ENCODE data around the gene OR2M7.
"Not testable (repeated sequence)": the region's sequence is repeated elsewhere in the genome, so short reads cannot be mapped to it uniquely, and the experiment has no call there.

OR2M7 gene, protein sequence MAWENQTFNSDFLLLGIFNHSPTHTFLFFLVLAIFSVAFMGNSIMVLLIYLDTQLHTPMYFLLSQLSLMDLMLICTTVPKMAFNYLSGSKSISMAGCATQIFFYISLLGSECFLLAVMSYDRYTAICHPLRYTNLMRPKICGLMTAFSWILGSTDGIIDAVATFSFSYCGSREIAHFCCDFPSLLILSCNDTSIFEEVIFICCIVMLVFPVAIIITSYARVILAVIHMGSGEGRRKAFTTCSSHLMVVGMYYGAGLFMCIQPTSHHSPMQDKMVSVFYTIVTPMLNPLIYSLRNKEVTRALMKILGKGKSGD

DNA sequence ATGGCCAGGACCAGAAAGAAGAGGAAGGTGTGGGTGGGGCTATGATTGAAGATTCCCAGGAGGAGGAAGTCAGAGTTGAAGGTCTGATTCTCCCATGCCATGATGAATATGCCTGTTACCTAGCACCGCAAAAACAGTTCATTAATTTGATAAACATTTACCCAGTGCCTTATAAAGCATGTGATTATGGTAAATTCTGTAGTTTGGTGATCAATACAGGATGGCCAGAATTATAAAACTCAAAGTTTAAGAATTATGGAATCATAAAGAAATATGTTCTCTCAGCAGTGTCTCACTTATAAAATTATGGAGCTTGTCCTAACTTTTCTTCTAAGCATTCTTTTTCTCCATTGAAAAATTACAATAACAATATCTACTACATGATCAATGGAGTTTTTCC, at the start of gene OR2M7:
Gene OR2M7 (minus strand): TSS at position 101 of the 400 bp plus-strand sequence. CDS start 0 bp downstream, at position 101.
- DNase-seq (ENCODE audit: low read depth, low spot score), result no peak
- H3K27ac ChIP-seq, result no peak within 1 kb of the TSS

DNA sequence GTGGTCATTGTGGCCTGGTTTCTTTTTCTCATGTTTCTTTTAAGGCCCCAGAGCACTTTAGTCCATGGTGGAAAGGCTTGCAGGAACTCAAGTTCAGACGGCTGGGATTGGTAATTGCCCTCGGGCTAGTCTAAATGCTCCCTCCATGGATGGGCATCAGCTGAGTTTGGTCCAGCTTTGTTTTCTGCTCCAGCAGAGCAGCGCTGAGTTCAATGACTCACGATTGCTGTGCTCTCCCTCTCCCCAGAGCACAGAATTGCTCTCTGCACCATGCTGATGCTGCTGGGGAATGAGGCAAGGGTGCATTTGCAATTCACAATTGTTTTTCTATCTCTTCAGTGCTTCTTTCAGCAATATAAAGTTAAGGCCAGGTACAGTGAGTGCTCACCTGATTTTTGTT, 49.4 kb upstream of the OR2M7 start:
- no peak for DNase-seq (ENCODE audit: low read depth, low spot score)
- no peak overlapping the region for H3K27ac ChIP-seq

DNA sequence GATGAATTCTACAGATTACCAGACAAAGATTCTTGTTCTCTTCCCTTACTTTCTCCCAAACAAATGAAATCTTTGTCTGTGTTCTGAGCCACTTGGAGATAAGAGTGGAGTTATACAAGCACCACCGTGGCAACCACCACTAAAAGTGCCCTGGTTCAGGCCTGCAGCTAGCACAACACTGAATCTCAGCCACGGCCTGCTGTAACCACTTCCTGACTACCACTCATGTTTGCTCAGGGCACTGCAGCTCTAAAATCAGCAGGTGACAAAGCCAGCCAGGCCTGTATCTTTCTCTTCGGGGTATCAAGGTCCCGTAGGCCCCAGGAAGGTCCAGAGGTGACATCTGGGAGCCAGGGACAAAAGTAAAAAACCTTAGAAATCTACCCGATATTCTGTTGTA, 48.0 kb upstream of the OR2M7 start:
- no peak for DNase-seq (ENCODE audit: low read depth, low spot score)

DNA sequence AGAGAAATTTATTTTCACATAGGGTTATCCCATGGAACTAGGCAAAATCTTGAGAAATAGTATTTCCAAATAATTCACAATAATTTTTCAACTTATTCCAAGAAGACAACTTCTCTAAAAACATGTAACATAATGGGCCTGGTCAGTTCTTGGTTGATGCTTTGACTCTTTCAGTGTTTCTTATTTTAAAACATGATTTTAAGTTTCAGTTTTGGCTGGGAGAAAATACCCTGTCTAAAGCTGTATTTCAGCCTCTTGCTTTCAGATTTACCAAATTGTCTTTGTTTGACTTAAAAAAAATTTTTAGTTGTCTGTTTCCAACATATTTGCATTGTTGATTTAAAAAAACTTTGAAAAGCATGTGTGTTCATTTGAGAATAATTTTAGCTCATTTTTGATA, 42.2 kb upstream of the OR2M7 start:
- no peak overlapping the region for H3K27ac ChIP-seq
- no peak for DNase-seq (ENCODE audit: low read depth, low spot score)

More for the DNA sequence above, 48.0 kb upstream of the OR2M7 start:
- H3K27ac ChIP-seq, result no peak overlapping the region

DNA sequence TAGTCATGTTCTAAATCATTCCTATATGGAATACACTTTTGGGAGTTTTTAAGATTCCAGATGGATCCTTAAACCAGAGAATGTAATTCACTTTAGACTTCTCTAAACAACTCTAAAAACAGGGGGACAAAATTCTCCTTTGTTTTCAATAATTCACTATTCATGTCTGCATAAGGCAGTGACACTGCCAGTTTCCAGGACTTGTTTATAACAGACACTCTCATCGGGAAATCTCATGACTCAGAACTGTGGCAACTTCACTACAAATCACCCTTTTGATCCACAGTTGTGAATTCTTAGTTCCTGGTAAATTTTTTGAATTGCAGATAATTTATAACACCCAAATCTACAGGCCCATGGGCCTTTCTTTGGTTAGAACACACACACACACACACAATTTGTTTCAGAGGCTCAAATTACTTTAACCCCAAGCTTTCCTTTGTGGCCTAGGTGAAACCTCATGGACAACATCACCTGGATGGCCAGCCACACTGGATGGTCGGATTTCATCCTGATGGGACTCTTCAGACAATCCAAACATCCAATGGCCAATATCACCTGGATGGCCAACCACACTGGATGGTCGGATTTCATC, 36.9 kb upstream of the OR2M7 start, which contains the start of gene OR2T4:
Gene OR2T4 (plus strand): TSS at position 545 of the 595 bp plus-strand sequence. CDS start 0 bp downstream, at position 545.
- DNase-seq (ENCODE audit: low read depth, low spot score), result no peak
- no peak within 1 kb of the TSS for H3K27ac ChIP-seq

DNA sequence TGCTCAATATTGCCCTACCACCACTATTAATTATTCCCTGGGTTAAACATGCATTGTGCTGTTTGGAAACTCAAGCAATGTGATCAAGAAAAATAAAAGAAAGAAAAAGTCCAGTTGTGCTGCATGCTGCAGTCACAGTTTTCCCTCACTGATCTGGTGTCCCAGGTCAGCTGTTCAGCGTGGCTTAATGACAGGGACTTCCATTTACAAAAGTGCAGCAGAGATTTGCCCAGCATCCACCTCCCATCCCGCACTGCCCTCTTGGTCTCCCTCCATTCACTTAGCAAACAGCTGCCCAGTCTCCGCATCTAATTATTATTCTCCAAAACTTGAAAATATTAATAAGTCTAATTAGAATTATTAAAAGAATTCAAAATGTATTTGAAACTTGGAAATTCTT, 35.0 kb upstream of the OR2M7 start:
- DNase-seq (ENCODE audit: low read depth, low spot score), result no peak
- H3K27ac ChIP-seq, result no peak overlapping the region

DNA sequence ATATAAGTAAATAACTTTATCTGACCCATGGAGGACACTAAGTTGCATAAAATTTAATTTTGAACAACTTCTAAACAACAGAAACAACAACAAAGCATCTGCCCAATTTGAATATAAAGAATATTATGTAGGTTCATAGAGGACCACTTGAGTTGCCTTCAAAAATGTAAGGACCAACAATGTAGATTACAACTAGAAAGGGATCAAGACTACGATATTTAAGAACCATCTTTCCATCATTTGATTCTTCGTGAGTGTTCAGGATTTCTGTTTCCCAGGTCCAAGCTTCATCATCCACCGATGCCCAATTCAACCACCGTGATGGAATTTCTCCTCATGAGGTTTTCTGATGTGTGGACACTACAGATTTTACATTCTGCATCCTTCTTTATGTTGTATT, 24.1 kb upstream of the OR2M7 start, which contains the start of gene OR14C36:
Gene OR14C36 (plus strand): TSS at position 301 of the 400 bp plus-strand sequence. CDS start 0 bp downstream, at position 301.
- no peak within 1 kb of the TSS for H3K27ac ChIP-seq
- DNase-seq (ENCODE audit: low read depth, low spot score), result no peak

DNA sequence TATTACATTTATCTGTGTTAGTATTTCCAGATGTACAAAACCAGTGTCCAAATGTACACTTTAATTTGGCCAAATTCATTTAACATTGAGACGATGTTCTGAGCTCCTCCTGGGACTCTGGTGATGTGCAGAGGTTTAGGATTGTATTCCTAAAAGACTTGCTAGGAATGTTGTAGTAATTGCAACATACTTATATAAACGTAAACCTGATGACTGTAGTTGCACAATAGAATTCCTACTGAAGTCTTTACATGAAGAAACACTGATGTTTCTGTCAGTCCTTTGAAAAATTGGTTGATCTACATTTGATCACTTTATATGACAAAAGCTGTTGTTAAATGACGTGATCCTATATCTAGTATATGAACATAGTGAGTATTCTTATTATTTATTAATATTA, 19.1 kb upstream of the OR2M7 start:
- H3K27ac ChIP-seq, result no peak overlapping the region
- DNase-seq (ENCODE audit: low read depth, low spot score), result no peak

DNA sequence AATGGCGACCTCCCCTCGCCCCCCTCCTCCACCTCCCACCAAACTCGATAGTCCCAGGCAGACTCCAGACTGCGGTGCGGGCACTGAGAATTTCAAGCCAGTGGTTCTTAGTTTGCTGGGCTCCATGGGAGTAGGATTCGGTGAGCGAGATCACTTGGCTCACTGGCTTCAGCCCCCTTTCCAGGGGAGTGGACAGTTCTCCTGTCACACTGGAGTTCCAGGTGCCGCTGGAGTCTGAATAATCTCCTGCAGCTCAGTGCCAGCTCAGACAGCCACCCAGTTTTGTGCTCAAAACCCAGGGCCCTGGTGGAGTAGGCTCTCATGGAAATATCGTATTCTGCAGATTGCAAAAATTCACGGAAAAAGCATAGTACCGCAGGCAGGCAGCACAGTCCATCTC, 7.6 kb downstream of the OR2M7 start:
- no peak for DNase-seq (ENCODE audit: low read depth, low spot score)
- no peak overlapping the region for H3K27ac ChIP-seq

DNA sequence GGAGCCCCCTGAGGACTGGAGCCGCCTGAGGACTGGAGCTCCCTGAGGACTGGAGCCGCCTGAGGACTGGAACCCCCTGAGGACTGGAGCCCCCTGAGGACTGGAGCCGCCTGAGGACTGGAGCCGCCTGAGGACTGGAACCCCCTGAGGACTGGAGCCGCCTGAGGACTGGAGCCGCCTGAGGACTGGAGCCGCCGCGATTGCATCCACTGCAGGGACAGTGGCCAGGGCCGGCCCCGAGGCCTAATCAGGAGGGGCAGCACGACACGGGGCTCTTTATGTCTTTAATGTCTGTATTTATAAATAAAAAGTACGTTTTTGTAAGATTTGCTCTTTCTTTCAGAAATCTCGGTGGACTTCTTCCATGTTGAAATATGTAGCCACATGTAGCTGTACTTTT, 17.6 kb downstream of the OR2M7 start:
- not testable (repeated sequence) for H3K27ac ChIP-seq; DNase-seq (ENCODE audit: low read depth, low spot score)

DNA sequence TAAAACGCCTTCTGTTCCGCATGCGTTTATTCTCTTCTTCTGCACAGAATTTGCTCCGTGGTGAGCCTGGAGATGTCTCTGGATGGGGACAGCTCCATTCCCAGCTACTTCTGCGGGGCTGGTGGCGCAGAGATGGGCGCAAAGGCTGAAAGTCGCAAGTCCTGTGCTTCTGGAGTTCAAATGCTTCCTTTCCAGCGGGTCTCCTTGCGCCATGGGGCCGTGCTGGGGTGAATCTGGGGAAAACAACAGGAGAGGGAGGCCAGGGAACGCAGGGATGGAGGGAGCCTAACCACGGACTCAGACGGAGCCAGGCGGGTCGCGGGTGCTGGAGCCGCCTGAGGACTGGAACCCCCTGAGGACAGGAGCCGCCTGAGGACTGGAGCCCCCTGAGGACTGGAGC, 18.3 kb downstream of the OR2M7 start:
- H3K27ac ChIP-seq, result no peak overlapping the region
- DNase-seq (ENCODE audit: low read depth, low spot score), result no peak

DNA sequence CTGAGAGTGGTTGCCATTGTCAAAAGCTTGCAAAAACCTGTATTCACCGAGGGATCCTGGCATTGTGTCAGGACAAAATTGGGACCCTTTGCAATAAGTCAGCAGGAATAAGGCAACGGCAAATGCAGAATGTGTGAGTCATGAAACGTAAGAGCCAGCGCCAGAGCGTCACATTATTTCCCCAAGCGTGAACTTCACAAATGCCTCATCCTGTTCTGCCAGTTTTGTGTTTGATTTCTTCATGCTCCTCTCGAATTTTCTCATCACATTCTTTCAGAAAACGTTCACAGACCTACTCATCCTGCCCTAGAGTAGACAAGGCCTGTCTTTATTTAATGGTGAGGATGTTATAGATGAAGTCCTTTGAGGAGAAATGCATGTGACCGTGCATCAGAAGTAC, 18.7 kb downstream of the OR2M7 start:
- DNase-seq (ENCODE audit: low read depth, low spot score); H3K27ac ChIP-seq: not testable (repeated sequence)

DNA sequence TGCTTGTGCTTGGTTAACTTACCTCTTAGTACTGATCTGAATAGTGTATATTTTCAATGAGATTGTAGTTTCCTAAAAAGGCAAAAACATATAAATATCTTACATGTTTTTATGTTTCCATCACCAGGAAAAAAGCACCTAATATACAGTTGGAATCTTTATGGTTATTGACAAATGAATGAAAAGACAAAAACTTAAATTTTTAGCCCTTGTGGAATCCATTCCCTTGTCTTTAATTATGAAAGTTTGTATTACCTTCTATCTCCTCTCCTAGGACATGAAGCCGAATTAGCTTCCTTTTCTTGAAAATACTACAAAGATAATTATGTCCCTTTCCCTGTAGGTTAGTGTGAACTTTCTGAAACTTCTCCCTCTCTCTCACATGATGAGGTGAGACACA, 21.0 kb downstream of the OR2M7 start, which contains the start of gene OR2T12:
Gene OR2T12 (minus strand): TSS at position 101 of the 400 bp plus-strand sequence. CDS start 7,846 bp downstream, outside the sequence.
- H3K27ac ChIP-seq, result no peak within 1 kb of the TSS
- DNase-seq (ENCODE audit: low read depth, low spot score), result no peak

DNA sequence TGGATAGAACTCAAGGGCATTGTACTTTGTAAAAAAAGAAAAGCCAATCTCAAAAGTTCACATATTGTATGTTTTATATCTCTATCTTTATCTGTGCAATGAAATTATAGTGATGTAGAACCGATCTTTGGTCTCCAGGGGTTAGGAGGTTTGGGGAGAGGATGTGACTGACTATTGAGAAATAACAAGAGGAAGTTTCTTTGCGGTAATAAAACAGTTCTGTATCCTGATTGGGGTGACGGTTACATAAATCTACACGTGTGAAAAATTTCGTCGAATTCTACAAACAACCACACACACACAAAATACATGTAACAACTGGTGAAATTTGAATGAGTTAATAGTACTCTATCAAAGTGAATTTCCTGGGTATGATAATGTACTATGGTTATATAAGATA, 36.0 kb downstream of the OR2M7 start:
- no peak for DNase-seq (ENCODE audit: low read depth, low spot score)
- no peak overlapping the region for H3K27ac ChIP-seq

DNA sequence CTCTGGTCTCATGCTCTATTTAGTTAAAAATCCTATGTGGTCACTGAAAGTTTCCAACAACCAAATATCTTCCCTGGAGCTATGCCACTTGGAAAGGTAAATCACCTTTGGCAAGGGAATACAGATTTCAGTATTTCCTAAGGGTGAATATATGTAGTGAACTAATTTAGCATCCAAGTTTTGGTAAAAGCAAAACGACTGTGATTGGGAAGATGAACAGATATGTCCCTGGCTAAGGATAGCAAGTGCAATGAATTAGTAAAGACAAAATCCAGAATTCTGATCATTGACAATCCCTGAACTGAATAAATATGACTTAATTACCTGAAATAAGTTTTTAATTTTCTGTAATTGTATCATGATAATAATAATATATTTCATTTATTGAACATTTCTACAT, 46.5 kb downstream of the OR2M7 start, which contains the start of gene OR2T33:
Gene OR2T33 (minus strand): TSS at position 101 of the 400 bp plus-strand sequence. CDS start 4,162 bp downstream, outside the sequence.
- no peak within 1 kb of the TSS for H3K27ac ChIP-seq
- no peak for DNase-seq (ENCODE audit: low read depth, low spot score)
